ENCODE measurements around the gene ANO4. TPM values are rescaled to one million over a fixed set of nuclear protein-coding genes. Genes with fewer than 3 reads are reported as not detected.

Gene ANO4
- total and polyA plus RNA-seq, 2 experiments from 2014 or later: 0.33 to 0.92 TPM

GRCh38 chr12:101173197-101173749 is 378.7 kb downstream of the ANO4 start:
- Histone ChIP-seq H3K27me3 (no peaks in the 10 kb centered on the region), H3K4me1 (ENCODE audit: low read depth) (no peaks in the 10 kb centered on the region), H3K4me3 (no peak overlapping the region), H3K36me3 (no peaks in the 10 kb centered on the region), H3K27ac (no peak overlapping the region), H3K9me3 (ENCODE audit: low read depth) (no peaks in the 10 kb centered on the region)
- TF ChIP-seq CTCF (IDR thresholded peaks at IDR 0.05; ENCODE audit: low read depth, low read length): no peak
- DNase-seq (ENCODE audit: low read depth in 1 of 2, low spot score in 1 of 2): no peak

DNA sequence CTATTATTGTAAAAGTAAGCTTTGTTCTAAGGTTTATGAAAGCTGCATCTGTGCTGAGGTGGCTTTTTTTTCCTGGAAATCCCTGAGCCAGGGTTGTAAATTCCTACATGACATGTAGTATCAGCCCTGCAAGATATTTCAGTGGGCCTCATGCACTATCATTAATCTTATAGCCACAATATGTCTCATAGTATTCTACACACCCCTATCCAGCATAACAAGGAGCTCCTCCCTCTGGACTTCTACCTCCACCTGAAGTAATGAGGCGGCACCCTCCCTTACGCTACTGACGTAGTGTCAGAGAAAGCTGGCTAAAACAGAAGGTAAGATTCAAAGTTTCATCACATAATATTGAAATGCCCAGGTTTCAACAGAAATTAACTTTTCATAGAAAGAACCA is 380.0 kb downstream of the ANO4 start:
- TF ChIP-seq CTCF (IDR thresholded peaks at IDR 0.05; ENCODE audit: low read depth, low read length): no peak
- Histone ChIP-seq H3K4me1 (ENCODE audit: low read depth) (no peaks in the 10 kb centered on the region), H3K27me3 (no peaks in the 10 kb centered on the region), H3K36me3 (no peaks in the 10 kb centered on the region), H3K27ac (no peak overlapping the region), H3K4me3 (no peak overlapping the region), H3K9me3 (ENCODE audit: low read depth) (no peaks in the 10 kb centered on the region)
- DNase-seq (ENCODE audit: low read depth in 1 of 2, low spot score in 1 of 2): no peak

Other genes starting within 250 kb of the ANO4 start
- 1.1 and 13.9 TPM in 2 replicates for gene GAS2L3, start 221.1 kb upstream of the ANO4 start, total RNA-seq
- 0.07 and 10.4 TPM in 2 replicates for gene GAS2L3, start 221.1 kb upstream of the ANO4 start, polyA plus RNA-seq

Measured in cardiac muscle cell (in vitro differentiated cells and primary cell).